ENCODE measurements around the gene POLR2C.
A peak's percentile ranks its signal among the peaks of the same experiment; 100 is the strongest.

POLR2C gene

DNA sequence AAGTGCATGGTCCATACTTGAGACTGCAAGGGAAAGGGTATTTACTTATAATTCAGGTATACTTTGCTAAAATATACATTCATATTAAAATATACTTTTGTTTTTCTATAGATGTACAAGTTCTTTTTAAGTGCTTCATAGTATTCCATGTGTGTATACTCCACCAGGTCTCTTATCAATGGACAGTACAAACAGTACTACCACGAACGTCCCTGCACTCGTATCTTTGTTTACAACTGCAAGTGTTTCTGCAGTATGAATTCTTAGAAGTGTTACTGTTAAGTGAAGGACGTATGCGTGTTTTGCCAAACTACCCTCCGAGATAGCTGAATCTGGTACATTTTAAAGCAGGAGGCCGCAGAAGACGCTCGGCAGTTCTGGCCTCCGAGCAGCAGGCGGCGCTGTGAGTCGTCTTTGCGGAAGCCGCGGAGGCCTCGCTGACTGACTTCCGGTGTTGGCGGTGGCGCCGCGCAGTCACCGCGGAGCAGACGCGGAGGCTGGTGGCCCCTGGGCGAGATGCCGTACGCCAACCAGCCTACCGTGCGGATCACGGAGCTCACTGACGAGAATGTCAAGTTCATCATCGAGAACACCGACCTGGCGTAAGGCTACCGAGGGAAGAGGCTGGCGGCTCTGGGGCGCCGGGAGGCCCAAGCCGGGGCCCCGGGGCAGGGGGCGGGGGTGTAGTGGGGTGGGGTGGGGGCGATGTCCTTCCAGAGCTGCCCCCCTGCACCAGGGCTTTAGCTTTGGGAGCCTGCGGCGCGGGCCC lies at the start of gene POLR2C:
Gene POLR2C (plus strand): TSS at position 471 of the 769 bp plus-strand sequence. CDS start 46 bp downstream, at position 517.
- peak; percentile 93 to 95 for DNase-seq
- TF ChIP-seq GATA1 (IDR thresholded peaks at IDR 0.05; ENCODE audit: low read depth, low read length) (no peak), POLR2A (IDR thresholded peaks at IDR 0.05; ENCODE audit: low read length) (peak; percentile 93)

DNA sequence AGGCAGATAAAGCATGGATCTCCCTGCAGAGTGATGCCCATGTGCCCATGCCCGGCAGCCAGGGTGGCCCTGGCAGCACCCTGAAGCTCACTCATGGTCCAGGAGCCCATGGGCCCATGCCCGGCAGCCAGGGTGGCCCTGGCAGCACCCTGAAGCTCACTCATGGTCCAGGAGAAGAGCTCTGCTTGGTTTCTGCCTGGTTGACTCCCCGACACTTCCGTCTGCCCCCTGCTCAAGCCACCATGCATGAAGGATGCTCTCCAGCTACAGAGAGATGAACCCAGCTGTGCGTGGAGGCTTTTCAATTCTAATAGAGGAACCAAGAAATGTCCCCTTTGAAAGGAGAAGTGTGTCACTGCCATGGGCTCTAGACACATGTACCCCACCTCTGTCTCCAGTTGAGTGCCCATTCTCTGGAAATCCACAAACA lies 49.2 kb upstream of the POLR2C start:
- TF ChIP-seq POLR2A (IDR thresholded peaks at IDR 0.05; ENCODE audit: low read length) (no peak), GATA1 (IDR thresholded peaks at IDR 0.05; ENCODE audit: low read depth, low read length) (no peak)
- DNase-seq = no peak

GRCh38 chr16:57413733-57414132 lies 48.7 kb upstream of the POLR2C start:
- TF ChIP-seq POLR2A (IDR thresholded peaks at IDR 0.05; ENCODE audit: low read length) = no peak
- TF ChIP-seq GATA1 (IDR thresholded peaks at IDR 0.05; ENCODE audit: low read depth, low read length) = no peak
- DNase-seq = no peak

DNA sequence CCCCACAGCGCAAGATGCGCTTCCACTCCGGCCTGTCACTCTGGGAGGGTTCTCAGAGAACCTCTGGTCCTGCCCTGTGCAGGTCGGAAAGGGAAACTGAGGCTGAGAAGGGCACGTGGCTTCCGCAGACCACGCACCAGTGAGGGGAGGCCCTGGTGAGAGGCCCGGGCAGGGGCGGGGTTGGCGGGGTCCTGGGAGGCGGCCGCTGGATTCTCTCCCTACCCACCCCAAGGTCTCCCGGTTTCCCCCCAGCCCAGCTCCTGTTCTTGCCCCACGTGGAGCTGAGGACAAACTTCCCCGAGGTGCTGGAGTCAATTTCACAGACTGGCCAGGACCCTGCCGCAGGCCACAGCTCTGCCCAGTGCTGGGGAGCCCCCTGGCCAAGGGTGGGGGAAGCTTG lies 46.4 kb upstream of the POLR2C start:
- TF ChIP-seq POLR2A (IDR thresholded peaks at IDR 0.05; ENCODE audit: low read length) (no peak), GATA1 (IDR thresholded peaks at IDR 0.05; ENCODE audit: low read depth, low read length) (no peak)
- DNase-seq = no peak

GRCh38 chr16:57419506-57419905 lies 43.0 kb upstream of the POLR2C start:
- no peak for TF ChIP-seq GATA1 (IDR thresholded peaks at IDR 0.05; ENCODE audit: low read depth, low read length)
- no peak for TF ChIP-seq POLR2A (IDR thresholded peaks at IDR 0.05; ENCODE audit: low read length)
- no peak for DNase-seq

DNA sequence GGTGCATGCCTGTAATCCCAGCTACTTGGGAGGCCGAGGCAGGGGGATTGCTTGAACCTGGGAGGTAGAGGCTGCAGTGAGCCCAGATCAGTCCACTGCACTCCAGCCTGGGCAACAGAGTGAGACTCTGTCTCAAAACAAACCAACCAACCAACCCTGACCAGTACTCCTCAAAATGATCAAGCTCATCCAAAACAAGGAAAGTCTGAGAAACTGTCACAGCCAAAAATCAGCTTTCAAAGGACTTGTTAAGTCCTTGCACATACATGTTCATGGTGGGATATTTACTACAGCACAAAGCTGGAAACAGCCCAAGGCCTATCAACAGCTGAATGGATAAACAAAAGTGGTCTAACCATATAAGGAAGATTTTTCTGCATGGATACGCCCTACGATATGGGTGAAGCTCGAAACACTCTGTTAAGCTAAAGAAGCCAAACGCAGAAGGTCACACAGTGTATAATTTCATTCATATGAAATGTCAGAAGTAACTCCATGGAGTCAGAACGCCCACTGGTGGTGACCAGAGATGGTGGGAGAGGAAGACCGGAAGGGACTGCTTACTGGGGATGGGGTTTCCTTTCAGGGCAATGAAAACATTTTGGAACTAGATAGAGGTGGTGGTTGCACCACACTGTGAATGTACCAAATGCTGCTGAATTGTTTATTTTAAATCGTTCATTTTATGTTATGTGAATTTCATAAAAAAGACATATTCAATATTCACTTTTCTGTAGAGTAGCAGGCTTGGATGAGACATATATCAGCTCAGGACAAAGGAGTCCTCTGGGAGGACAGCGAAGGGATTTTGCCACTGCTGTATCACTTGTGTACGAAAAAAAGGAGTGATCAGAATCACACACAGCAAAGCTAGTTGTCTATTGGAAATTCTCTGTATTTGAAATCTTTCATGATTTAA lies 40.2 kb upstream of the POLR2C start:
- DNase-seq = peak; percentile 57 to 65
- no peak for TF ChIP-seq POLR2A (IDR thresholded peaks at IDR 0.05; ENCODE audit: low read length)
- no peak for TF ChIP-seq GATA1 (IDR thresholded peaks at IDR 0.05; ENCODE audit: low read depth, low read length)

- DNase-seq = no peak
- no peak for TF ChIP-seq GATA1 (IDR thresholded peaks at IDR 0.05; ENCODE audit: low read depth, low read length)
- TF ChIP-seq POLR2A (IDR thresholded peaks at IDR 0.05; ENCODE audit: low read length) = no peak
Observed at GRCh38 chr16:57423152-57423551, 39.3 kb upstream of the POLR2C start.

- no peak for TF ChIP-seq POLR2A (IDR thresholded peaks at IDR 0.05; ENCODE audit: low read length)
- DNase-seq = no peak
Observed at GRCh38 chr16:57424583-57424982, 37.9 kb upstream of the POLR2C start.

DNA sequence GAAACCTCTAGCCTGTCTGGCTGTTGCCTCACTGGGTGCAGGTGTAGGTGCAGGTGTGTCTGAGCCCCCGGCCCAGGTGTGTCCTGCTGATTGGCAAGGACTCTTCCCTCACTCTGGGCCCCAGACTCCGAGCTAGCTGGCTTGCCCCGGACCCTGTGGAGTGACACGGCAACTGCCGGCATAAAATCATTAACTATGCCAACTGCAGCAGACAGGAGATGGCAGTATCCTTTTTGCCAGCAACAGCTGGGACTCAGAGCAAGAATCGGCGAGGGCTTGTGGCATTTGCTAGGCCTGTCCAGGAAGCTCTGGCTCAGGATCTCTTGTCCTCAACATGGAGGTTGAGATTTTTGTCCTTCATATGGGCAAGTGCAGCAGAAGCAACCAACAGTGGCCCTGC lies 36.1 kb upstream of the POLR2C start:
- TF ChIP-seq POLR2A (IDR thresholded peaks at IDR 0.05; ENCODE audit: low read length) (no peak), GATA1 (IDR thresholded peaks at IDR 0.05; ENCODE audit: low read depth, low read length) (no peak)
- no peak for DNase-seq

DNA sequence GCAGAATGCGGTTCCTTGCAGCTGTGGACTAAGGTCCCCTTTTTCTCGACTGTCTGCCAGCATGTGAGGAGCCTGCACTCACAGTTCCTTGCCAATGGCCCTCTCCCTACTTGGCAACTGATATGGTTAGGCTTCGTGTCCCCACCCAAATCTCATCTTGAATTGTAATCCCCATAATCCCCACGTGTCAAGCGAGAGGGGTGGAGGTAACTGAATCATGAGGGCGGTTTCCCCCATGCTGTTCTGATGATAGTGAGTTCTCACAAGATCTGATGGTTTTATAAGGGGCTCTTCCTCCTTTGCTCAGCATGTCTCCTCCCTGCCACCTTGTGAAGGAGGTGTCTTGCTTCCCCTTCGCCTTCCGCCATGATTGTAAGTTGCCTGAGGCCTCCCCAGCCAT lies 35.2 kb upstream of the POLR2C start:
- TF ChIP-seq POLR2A (IDR thresholded peaks at IDR 0.05; ENCODE audit: low read length) (no peak), GATA1 (IDR thresholded peaks at IDR 0.05; ENCODE audit: low read depth, low read length) (no peak)
- peak in 1 of 2 experiments; percentile 31 for DNase-seq

DNA sequence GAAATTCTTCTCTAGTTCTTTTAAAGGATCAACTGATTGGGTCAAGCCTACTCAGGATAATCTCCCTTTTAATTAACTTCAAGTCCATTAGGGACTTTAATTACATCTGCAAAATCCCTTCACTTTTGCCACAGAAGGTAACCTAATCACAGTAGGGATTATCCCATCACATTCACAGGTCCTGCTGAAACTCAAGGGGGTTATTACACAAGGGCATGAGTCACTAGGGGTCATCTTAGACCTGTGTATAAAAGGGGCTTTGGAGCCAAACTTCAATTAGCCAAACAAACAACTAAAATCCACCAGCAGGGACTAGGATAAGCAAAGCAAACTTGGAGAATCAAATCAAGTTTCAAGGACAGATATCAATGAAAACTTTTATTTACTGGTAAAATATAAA lies 34.7 kb upstream of the POLR2C start:
- no peak for TF ChIP-seq POLR2A (IDR thresholded peaks at IDR 0.05; ENCODE audit: low read length)
- no peak for TF ChIP-seq GATA1 (IDR thresholded peaks at IDR 0.05; ENCODE audit: low read depth, low read length)
- DNase-seq = no peak

GRCh38 chr16:57430955-57431354 lies 31.5 kb upstream of the POLR2C start:
- no peak for TF ChIP-seq POLR2A (IDR thresholded peaks at IDR 0.05; ENCODE audit: low read length)
- TF ChIP-seq GATA1 (IDR thresholded peaks at IDR 0.05; ENCODE audit: low read depth, low read length) = no peak
- DNase-seq = no peak

DNA sequence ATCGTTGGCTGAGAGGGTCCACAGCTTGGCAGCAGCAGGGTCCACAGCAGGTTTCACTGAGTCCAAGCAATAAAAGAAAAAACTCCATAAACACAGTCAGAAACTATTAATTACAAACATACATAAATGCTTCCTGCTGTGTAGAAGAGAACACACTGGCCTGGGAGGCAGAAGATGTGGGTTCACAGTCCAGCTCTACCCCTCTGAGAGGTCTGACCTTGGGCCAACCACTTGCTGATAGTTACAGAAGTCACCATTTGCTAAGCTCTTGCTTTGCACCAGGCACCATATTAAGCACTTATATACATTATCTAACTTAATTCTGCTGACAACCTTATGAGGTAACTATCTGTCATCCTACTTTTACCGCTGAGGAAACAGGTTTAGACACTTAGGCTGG lies 30.0 kb upstream of the POLR2C start:
- TF ChIP-seq GATA1 (IDR thresholded peaks at IDR 0.05; ENCODE audit: low read depth, low read length) (no peak), POLR2A (IDR thresholded peaks at IDR 0.05; ENCODE audit: low read length) (no peak)
- no peak for DNase-seq

GRCh38 chr16:57432989-57433388 lies 29.5 kb upstream of the POLR2C start:
- no peak for DNase-seq
- TF ChIP-seq POLR2A (IDR thresholded peaks at IDR 0.05; ENCODE audit: low read length) (no peak), GATA1 (IDR thresholded peaks at IDR 0.05; ENCODE audit: low read depth, low read length) (no peak)
